MV-4-11 (cell line): ENCODE data around the gene LILRB2.
A peak's percentile ranks its signal among the peaks of the same experiment; 100 is the strongest.
"Not testable (repeated sequence)": the region's sequence is repeated elsewhere in the genome, so short reads cannot be mapped to it uniquely, and the experiment has no call there.

Experiments used
- DNase-seq: peaks from one replicate; lab custom pipeline; 2025; lab: John Stamatoyannopoulos, UW

The LILRB2 gene

DNA sequence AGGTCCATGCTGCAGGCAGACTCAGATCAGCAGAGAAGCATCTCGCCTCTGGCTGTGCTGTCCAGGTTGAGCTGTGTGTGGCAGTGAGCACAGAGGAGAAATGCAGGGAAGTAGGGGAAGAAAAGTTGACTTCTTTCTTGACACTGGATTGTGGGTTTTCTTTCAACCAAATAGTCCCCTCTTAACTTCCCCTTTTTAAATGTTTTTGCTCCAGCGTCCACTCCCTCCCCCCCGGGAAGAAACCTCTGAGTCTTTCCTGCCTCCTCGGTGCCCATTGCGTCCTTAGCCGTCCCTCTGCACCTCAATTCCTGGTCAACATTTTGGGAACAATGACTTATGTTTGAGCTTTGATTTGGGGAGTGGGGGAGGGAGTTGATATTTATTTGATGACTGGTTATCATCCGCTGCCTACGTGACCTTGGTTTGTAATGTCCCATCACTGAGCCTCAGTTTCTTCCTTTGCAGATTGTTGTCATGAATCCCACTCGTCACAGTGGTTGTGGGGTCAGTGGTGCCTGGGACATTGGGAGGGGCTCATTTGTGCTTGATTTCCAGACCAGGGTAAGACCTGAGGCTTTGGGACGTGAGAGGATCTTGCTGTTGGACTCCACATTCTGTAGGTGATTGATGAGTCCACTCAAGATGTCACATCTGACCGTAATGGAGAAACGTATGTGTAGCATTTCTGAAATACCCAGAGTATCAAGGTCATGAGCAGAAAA is at the start of gene LILRB2:
Gene LILRB2 (minus strand): TSS at position 104 of the 722 bp plus-strand sequence. CDS start 614 bp downstream, outside the sequence.
- DNase-seq: peak; percentile 89

- no peak for DNase-seq
Observed at GRCh38 chr19:54329476-54330165, 48.7 kb upstream of the LILRB2 start.

DNA sequence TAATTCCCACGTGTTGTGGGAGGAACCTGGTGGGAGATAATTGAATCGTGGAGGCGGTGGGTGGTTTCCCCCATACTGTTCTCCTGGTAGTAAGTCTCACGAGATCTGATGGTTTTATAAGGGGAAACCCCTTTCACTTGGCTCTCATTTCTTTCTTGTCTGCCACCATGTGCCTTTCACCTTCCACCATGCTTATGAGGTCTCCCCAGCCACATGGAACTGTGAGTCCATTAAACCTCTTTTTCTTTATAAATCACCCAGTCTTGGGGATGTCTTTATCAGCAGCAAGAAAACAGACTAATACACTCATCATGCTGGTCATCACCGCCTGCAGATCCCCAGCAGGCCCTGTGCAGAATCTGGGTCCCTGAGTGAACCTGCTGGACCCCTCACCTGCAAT is 47.9 kb upstream of the LILRB2 start:
- DNase-seq: not testable (repeated sequence)

GRCh38 chr19:54325631-54326030 is 44.7 kb upstream of the LILRB2 start:
- DNase-seq: no peak

DNA sequence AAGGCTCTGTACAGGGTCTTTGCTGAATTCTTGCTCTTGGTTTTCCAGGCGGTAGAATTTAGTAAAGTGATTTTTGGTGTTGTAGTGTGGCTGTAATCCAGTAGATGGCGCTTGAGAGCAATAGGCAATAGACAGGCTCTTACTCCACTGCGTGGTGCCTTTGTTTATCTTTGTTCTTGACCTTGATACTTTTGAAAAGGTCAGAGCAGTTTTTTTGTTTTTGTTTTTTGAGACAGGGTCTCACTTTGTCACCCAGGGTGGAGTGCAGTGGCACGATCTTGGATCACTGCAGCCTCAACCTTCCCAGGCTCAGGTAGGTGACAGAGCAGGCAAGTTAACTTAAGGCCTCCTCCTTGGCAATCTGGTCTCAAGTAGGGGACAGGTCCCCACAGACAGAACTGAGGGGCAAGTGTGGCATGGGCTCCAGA is 44.3 kb upstream of the LILRB2 start:
- DNase-seq: peak; percentile 58

- no peak for DNase-seq
Observed at GRCh38 chr19:54324071-54324470, 43.2 kb upstream of the LILRB2 start.

DNA sequence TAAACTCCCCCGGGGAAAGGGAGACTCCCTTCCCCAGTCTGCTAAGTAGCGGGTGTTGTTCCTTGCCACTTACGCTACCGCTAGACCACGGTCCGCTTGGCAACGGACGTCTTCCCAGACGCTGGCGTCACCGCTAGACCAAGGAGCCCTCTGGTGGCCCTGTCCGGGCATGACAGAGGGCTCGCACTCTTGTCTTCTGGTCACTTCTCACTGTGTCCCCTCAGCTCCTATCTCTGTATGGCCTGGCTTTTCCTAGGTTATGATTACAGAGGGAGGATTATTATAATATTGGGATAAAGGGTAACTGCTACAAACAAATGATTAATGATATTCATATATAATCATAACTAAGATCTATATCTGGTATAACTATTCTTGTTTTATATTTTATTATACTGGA is 42.0 kb upstream of the LILRB2 start:
- DNase-seq: not testable (repeated sequence)

- DNase-seq: not testable (repeated sequence)
Observed at GRCh38 chr19:54322295-54322694, 41.4 kb upstream of the LILRB2 start.

DNA sequence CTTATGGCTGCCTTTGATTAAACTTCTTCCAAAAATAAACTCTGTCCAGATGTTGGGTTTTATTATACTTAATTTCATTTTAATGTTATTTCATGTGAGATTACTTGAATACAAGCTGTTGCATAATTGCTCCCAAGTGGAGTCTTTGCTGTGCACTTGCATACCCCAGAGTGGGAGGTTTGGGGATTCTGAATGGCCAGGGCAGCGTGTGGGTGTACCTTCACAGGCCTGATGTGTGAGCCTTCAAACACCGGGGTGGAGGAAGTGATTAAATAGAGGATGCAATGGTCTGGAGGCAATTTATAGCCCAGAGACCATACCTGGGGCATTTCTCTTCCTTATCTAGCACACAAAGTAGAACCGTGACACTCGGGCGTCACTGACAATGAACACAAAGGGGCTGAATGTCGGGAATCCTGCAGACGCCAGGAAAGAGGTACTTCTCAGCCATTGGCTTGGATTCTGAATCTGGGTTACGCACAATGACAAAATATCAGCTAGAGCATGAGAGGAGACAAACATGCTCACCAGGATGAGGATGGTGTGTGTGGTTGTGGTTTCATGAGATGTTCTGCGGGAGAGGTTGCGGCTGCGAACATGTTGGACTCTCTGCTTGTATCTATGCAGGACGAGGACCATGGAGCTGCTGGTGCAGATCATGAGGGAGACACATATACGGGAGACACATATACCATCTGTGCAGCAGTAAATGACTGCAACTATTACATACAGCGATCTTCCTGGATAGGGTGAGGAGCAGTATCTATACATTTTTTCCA is 39.2 kb upstream of the LILRB2 start:
- no peak for DNase-seq

DNA sequence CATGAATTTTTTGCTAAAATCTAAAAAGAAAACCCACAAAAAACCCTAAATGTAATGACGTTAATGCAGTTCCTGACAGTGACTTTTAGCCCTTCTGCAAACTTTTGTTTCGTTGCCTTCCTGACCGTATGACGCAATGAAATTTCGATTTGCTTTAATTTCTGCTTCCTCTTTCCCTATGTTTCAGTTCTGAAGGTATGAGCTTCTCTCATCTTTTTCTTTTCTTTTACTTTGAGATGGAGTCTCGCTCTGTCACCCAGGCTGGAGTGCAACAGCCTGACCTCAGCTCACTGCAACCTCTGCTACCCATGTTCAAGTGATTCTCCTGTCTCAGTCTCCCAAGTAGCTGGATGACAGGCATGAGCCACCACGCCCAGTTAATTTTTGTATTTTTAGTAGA is 38.1 kb upstream of the LILRB2 start:
- peak; percentile 96 for DNase-seq

GRCh38 chr19:54317965-54318240 is 37.0 kb upstream of the LILRB2 start:
- no peak for DNase-seq

GRCh38 chr19:54317108-54317964 is 36.4 kb upstream of the LILRB2 start:
- peak; percentile 86 for DNase-seq

GRCh38 chr19:54316746-54317107 is 35.8 kb upstream of the LILRB2 start:
- DNase-seq: peak; percentile 86

- DNase-seq: no peak
Observed at GRCh38 chr19:54315956-54316355, 35.0 kb upstream of the LILRB2 start.

DNA sequence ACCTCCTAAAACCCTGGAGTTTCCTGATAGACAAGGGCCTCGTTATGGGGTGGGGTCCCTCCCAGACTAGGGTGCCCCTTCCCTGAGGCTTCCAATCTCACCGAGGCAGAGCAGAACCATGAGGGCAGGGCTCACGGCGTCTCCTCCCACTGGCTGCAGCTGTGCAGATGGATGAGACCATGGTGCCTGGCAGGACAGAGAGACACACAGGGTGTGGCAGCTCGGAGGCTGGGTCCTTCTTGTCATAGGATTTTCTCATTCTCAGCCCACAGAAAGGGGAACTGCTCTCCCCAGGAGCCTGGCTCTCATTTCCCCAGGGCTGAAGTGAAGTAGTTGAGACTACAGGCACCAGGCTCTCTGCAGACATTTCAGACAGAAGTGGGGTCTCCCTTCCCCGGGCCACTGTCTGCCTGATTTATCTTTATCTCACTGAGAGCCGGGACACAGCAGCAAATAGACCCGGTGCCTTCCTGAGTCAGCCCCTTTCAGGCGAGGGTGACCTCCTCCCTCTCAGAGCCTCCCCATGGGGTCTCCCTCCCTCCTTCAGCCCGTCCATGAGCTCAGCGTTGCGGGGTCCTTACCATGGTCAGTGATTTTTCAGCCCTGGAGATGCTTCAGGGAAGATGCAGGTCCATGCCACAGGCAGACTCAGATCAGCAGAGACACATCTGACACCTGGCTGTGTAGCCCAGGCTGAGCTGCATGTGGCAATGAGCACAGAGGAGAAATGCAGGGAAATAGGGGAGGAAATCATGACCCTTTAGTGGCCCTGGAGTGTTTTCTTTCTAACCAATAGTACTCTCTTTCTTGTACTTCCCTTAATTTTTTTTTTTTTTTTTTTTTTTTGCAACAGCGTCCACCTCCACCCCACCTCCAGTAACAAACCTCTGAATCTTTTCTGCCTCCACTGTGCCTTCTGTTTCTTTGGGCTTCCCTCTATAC is 31.8 kb upstream of the LILRB2 start, which contains the start of gene LILRA5:
Gene LILRA5 (minus strand): TSS at position 731 of the 942 bp plus-strand sequence. CDS start 147 bp downstream, at position 584.
- peak; percentile 97 for DNase-seq

GRCh38 chr19:54312011-54312410 is 31.1 kb upstream of the LILRB2 start:
- no peak for DNase-seq

DNA sequence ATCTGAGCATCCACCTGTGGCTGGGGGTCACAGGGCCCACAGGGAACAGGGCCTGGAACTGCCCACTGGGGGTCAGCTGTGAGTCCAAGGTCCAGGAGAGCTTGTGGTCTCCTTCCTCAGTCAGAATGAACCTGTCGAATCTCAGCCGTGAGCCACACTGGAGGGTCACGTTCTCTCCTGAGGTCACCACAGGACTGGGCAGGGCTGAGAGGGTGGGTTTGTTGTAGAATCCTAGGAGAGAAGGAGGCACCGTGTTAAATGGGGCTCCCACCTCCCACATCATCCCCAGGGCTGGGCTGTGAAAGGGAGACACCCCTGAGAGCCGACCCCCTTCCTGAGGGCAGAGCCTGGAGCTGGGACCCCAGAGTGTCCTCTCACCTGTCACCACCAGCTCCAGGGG is 30.6 kb upstream of the LILRB2 start:
- DNase-seq: no peak

DNA sequence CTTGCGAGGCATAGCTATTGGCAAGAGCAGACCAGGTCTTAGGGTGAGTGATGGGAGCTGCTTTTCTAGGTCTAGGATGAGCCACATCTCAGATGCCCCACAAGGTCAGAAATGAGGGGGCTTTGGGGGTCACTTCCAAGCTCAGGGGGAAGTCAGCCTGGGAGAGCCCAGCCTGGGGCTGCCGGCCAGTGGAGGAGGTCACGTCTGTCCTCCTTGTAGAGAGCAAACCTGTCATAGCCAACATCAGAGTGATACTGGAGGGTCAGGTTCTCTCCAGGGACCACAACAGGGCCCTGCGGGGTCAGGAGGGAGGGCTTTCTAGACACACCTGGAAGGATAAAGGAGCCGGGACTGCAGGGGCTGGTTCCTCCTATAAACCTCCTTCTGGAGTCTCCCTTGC is 29.6 kb upstream of the LILRB2 start:
- no peak for DNase-seq

GRCh38 chr19:54309811-54310210 is 28.9 kb upstream of the LILRB2 start:
- no peak for DNase-seq

DNA sequence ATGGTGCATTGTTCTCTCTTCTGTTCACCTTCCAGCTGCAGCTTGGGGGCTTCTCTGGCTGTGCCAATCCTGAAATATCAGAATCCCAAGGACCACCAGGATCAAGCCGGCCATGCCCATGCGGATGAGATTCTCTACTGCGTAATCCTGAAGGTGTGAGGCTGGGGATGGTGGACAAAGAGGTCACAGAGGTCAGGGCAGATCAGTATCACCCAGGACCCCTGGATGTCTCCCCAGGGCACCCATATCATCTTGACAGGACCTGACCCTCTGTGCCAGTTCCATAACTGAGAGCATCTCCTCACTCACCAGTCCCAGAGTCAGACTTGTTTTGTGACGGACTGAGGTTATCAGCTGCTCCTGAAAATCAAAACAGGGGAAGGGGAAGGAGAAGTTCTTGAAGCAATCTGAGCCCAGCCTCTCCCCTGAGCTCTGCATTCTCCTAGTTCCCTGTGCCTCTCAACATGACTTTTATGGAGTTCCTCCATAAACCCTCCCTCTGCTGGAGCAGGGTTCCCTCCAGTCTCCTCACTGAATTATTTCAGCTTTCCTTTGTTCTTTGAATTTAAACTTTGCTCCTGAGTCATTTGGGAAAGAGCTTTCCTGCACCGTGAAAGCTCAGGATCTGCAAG is 26.6 kb upstream of the LILRB2 start:
- no peak for DNase-seq
